ENCODE results near the gene GAL3ST2. TPM values are rescaled to one million over a fixed set of nuclear protein-coding genes. Genes with fewer than 3 reads are reported as not detected.
"Not testable (repeated sequence)": the region's sequence is repeated elsewhere in the genome, so short reads cannot be mapped to it uniquely, and the experiment has no call there.

The GAL3ST2 gene
- total RNA-seq, 4 donors from 2014 or later = 0.40 TPM; not detected in 3

DNA sequence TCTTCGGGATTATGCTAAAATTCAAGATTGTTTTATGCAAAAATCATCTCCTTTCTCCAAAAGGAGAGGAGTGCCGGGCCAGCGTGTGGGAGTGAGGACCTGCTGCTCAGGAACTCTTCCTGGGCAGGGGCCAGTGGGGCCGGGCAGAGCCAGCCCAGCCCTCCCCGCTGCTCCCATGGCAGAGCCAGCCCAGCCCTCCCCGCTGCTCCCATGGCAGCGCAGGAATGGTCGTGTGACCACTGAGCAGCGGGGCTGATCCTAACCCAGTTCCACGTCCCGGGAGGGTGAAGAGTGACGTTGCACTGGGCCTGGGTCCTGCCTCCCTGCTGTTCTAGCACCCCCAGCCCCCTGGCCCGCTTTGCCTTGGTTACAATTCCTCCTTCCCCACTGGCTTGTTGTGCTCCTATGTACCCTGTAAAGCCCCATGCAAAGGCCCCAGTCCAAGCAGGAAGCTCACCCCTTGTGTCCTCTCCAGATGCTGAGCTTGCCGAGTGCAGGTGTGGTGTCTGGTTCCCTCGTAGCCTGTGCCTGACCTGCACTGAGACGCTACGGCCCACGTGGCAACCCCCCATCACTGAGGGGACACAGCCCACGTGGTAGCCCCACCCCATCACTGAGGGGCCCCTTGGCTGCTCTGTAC lies 20.9 kb downstream of the GAL3ST2 start:
- Histone ChIP-seq H3K27ac (no peak overlapping the region), H3K4me1 (no peaks in the 10 kb centered on the region), H3K9me3 (no peaks in the 10 kb centered on the region), H3K27me3 (peaks cover 57% of the 10 kb centered on the region), H3K4me3 (no peak overlapping the region), H3K36me3 (no peaks in the 10 kb centered on the region)
- no peak for TF ChIP-seq POLR2A (IDR thresholded peaks at IDR 0.05)
- ATAC-seq = no peak
- WGBS, 2 donors (ENCODE audit: low coverage in 1 of 2) = 73% methylated on average over 4 of the region's 19 CpGs; no CpG with 5 or more reads in 1 of the 2 donors

- no peak for ATAC-seq
- no CpG with 5 or more reads among the region's 14 CpGs for WGBS, 2 donors (ENCODE audit: low coverage in 1 of 2)
- TF ChIP-seq POLR2AphosphoS5 (IDR thresholded peaks at IDR 0.05) (no peak), EP300 (IDR thresholded peaks at IDR 0.05) (no peak), POLR2A (IDR thresholded peaks at IDR 0.05) (no peak), CTCF (IDR thresholded peaks at IDR 0.05) (no peak)
Measured at GRCh38 chr2:241798081-241798630, 21.5 kb downstream of the GAL3ST2 start.

DNA sequence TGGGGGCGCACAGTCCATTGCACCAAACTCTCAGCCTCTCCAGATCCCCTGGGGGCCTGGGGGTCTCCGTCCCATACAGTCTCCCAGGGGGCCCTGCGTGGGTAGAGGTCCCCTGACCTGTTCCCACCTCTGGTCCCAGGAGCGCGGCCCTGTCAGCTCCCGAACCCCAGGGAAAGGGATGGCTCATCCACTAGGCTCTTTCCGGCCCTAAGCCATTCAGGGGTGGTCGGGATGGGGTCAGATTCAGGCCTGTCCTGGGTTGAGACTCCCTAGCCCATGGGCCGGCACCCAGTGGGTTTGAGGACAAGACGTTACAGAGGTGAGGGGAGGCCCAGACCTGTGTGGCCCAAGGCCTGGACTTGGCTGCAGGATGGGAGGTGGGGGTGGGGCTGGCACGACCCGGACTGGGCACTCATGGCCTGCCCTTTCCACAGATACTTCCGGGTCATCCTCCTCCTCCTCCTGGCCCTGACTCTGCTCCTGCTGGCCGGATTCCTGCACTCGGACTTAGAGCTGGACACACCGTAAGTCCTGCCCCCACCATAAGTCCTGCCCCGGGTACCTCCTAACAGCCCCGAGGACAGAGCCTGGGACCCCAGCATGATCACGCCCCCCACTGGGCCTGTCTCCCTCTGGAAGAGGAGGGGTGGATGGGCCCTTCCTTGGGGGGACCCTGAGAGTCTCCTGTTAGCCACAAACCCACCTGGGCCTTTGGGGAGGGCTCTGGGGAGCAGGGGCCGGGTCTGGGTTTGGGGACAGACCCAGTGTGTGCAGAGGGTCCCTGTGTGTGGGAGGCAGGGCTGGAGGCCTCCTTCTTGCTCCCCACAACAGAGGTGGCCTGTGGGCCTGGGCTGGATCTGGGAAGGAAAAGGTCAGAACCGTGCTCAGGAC lies 22.3 kb downstream of the GAL3ST2 start:
- Histone ChIP-seq H3K27ac (no peak overlapping the region), H3K4me1 (peaks cover 0 to 11% (median 7%) of the 10 kb centered on the region in 3 donors), H3K4me3 (no peak overlapping the region), H3K36me3 (no peaks in the 10 kb centered on the region), H3K27me3 (peaks cover 70% of the 10 kb centered on the region), H3K9me3 (no peaks in the 10 kb centered on the region)
- no peak for ATAC-seq
- TF ChIP-seq CTCF (IDR thresholded peaks at IDR 0.05) (no peak), POLR2A (IDR thresholded peaks at IDR 0.05) (no peak), EP300 (IDR thresholded peaks at IDR 0.05) (no peak), POLR2AphosphoS5 (IDR thresholded peaks at IDR 0.05) (no peak)
- no CpG with 5 or more reads among the region's 21 CpGs for WGBS, 2 donors (ENCODE audit: low coverage in 1 of 2)

More at GRCh38 chr2:241798081-241798630, 21.5 kb downstream of the GAL3ST2 start:
- H3K27me3 ChIP-seq = peaks cover 63% of the 10 kb centered on the region
- no peaks in the 10 kb centered on the region for H3K36me3 ChIP-seq
- H3K4me3 ChIP-seq = no peak overlapping the region
- H3K9me3 ChIP-seq = no peaks in the 10 kb centered on the region
- no peak overlapping the region for H3K27ac ChIP-seq
- H3K4me1 ChIP-seq = peaks cover 0 to 4% (median under 1%) of the 10 kb centered on the region in 3 donors

DNA sequence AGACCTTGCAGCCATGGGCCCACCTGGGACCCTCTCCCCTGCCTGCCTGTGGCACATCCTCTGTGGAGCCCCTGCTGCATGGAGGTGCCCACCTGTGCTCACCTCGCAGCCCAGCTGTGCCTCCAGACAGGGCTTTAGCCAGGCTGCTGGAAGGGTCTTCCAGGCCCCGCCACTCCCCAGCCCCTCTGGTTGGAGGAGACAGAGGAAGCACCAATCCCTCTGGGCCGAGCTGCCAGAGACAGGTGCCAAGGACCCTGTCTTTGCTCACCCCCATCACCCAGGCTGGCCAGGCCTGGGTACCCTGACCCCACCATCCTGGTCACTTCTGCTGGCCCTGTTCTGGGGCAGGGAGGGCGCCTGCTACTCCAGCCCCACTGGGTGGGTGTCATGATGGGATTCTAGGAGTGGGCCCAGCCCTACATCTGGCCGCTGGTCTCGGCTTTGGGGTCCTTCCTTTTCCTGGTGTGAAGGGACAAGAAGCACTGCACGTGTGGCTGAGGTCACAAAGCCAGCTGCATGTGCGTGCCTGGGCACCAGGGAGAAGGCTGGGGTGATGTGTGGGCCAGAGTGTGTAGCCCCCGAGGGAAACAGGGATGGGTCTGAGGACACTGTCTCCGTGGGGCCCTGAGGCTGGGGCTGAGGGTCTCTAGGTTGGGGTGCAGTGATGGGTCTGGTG lies 23.0 kb downstream of the GAL3ST2 start:
- no peak for TF ChIP-seq EP300 (IDR thresholded peaks at IDR 0.05)
- no peak for TF ChIP-seq POLR2AphosphoS5 (IDR thresholded peaks at IDR 0.05)
- no peak for TF ChIP-seq CTCF (IDR thresholded peaks at IDR 0.05)
- TF ChIP-seq POLR2A (IDR thresholded peaks at IDR 0.05) = no peak
- no peak overlapping the region for H3K27ac ChIP-seq
- H3K4me3 ChIP-seq = no peak overlapping the region
- H3K4me1 ChIP-seq = peaks cover 0 to 19% (median 13%) of the 10 kb centered on the region in 3 donors
- ATAC-seq = no peak
- H3K9me3 ChIP-seq = no peaks in the 10 kb centered on the region
- WGBS, 2 donors (ENCODE audit: low coverage in 1 of 2) = no CpG with 5 or more reads among the region's 10 CpGs
- no peaks in the 10 kb centered on the region for H3K36me3 ChIP-seq
- H3K27me3 ChIP-seq = peaks cover 78% of the 10 kb centered on the region

- not testable (repeated sequence) for ATAC-seq, H3K27ac ChIP-seq, H3K9me3 ChIP-seq, H3K36me3 ChIP-seq, H3K4me3 ChIP-seq
- Histone ChIP-seq H3K4me1 (peaks cover 0 to 23% (median 13%) of the 10 kb centered on the region in 3 donors), H3K27me3 (peaks cover 77% of the 10 kb centered on the region)
- WGBS, 2 donors (ENCODE audit: low coverage in 1 of 2) = 69 to 88% methylated on average over 4 to 21 of the region's 35 CpGs
Measured at GRCh38 chr2:241800198-241800903, 23.7 kb downstream of the GAL3ST2 start.

All from gastroesophageal sphincter (tissue), 4 donors.